SK-N-MC (cell line): Measurements from ENCODE around the gene ZBTB26.

Experiments used
- EZH2 ChIP-seq: fragments of 200-600 bp; sonication (generic); IDR thresholded peaks from one replicate; pipeline ENCODE4 v1.6.1; 2017; ENCODE audit warnings: antibody characterized with exemption
- POLR2AphosphoS5 ChIP-seq: IDR thresholded peaks from 2 replicates; pipeline ENCODE4 v1.6.1; 2012; ENCODE audit warnings: mild to moderate bottlenecking, low read depth, low read length, borderline replicate concordance

GRCh38 chr9:122949696-122950095, 18.4 kb upstream of the ZBTB26 start:
- TF ChIP-seq POLR2AphosphoS5 (no peak), EZH2 (no peak)
